RPMI8226 (cell line): Measurements from ENCODE around the gene FOXRED2.
"Not testable (repeated sequence)": the region's sequence is repeated elsewhere in the genome, so short reads cannot be mapped to it uniquely, and the experiment has no call there.

Experiments used
- DNase-seq: peaks from one replicate; pipeline ENCODE4 v3.0.0-alpha.2; 2015

The FOXRED2 gene

GRCh38 chr22:36469094-36469710 lies 37.6 kb downstream of the FOXRED2 start:
- DNase-seq, result no peak

GRCh38 chr22:36467946-36468345 lies 38.9 kb downstream of the FOXRED2 start:
- peak; percentile 85 for DNase-seq

- DNase-seq, result peak; percentile 68
Observed at GRCh38 chr22:36467042-36467810, 39.6 kb downstream of the FOXRED2 start.

- DNase-seq, result no peak
Observed at GRCh38 chr22:36466258-36466657, 40.6 kb downstream of the FOXRED2 start.

- DNase-seq, result no peak
Observed at GRCh38 chr22:36465232-36466021, 41.4 kb downstream of the FOXRED2 start.

- no peak for DNase-seq
Observed at GRCh38 chr22:36464715-36465231, 42.1 kb downstream of the FOXRED2 start.

- DNase-seq, result no peak
Observed at GRCh38 chr22:36463783-36464184, 43.1 kb downstream of the FOXRED2 start.

- DNase-seq, result no peak
Observed at GRCh38 chr22:36461665-36462649, 44.9 kb downstream of the FOXRED2 start.

- DNase-seq, result no peak
Observed at GRCh38 chr22:36460202-36460601, 46.6 kb downstream of the FOXRED2 start.

- DNase-seq, result peak; percentile 45
Observed at GRCh38 chr22:36457688-36458450, 49.0 kb downstream of the FOXRED2 start.

GRCh38 chr22:36456464-36456845 lies 50.4 kb downstream of the FOXRED2 start:
- no peak for DNase-seq

- DNase-seq, result no peak
Observed at GRCh38 chr22:36455571-36456463, 51.0 kb downstream of the FOXRED2 start.

GRCh38 chr22:36454916-36455570 lies 51.8 kb downstream of the FOXRED2 start:
- DNase-seq, result peak; percentile 98

- no peak for DNase-seq
Observed at GRCh38 chr22:36453855-36454378, 52.9 kb downstream of the FOXRED2 start.

- peak; percentile 44 for DNase-seq
Observed at GRCh38 chr22:36452978-36453607, 53.7 kb downstream of the FOXRED2 start.

GRCh38 chr22:36452250-36452977 lies 54.4 kb downstream of the FOXRED2 start:
- peak; percentile 28 for DNase-seq

GRCh38 chr22:36450923-36451322 lies 55.9 kb downstream of the FOXRED2 start:
- DNase-seq, result not testable (repeated sequence)

GRCh38 chr22:36449596-36450175 lies 57.2 kb downstream of the FOXRED2 start:
- DNase-seq, result no peak
